Mucosa of stomach (tissue), 1 donor: ENCODE measurements around the gene ZNF805.

Experiments
- H3K27me3 ChIP-seq: one replicate; pipeline ENCODE4 v1.7.0; 2013; ENCODE audit warnings: mild to moderate bottlenecking, low read length; ENCODE audit not compliant: control insufficient read depth, insufficient read depth
- H3K36me3 ChIP-seq: one replicate; pipeline ENCODE4 v1.7.0; 2013; ENCODE audit warnings: low read length; ENCODE audit not compliant: control insufficient read depth, insufficient read depth
- H3K4me1 ChIP-seq: one replicate; pipeline ENCODE4 v1.7.0; 2013; ENCODE audit warnings: mild to moderate bottlenecking, low read length; ENCODE audit not compliant: control insufficient read depth, insufficient read depth
- H3K4me3 ChIP-seq: one replicate; pipeline ENCODE4 v1.7.0; 2013; ENCODE audit warnings: low read length
- H3K9ac ChIP-seq: one replicate; pipeline ENCODE4 v1.7.0; 2013; ENCODE audit warnings: mild to moderate bottlenecking, low read length, moderate library complexity
- H3K9me3 ChIP-seq: one replicate; pipeline ENCODE4 v1.7.0; 2013; ENCODE audit warnings: mild to moderate bottlenecking, low read length, moderate library complexity; ENCODE audit not compliant: control insufficient read depth
- donor health status: Pancreatic carcinoma.

ZNF805 gene

GRCh38 chr19:57302020-57302465 is 61.6 kb downstream of the ZNF805 start:
- Histone ChIP-seq H3K36me3 (no peaks in the 10 kb centered on the region), H3K9me3 (no peaks in the 10 kb centered on the region), H3K9ac (no peak overlapping the region), H3K4me3 (no peak overlapping the region), H3K4me1 (no peaks in the 10 kb centered on the region), H3K27me3 (no peaks in the 10 kb centered on the region)

GRCh38 chr19:57302727-57303401 is 62.4 kb downstream of the ZNF805 start:
- H3K27me3 ChIP-seq: no peaks in the 10 kb centered on the region
- H3K9me3 ChIP-seq: no peaks in the 10 kb centered on the region
- H3K4me3 ChIP-seq: no peak overlapping the region

More at GRCh38 chr19:57302727-57303401, 62.4 kb downstream of the ZNF805 start:
- Histone ChIP-seq H3K9ac (no peak overlapping the region), H3K36me3 (no peaks in the 10 kb centered on the region), H3K4me1 (no peaks in the 10 kb centered on the region)
